ENCODE measurements around the gene SURF6.

- TF ChIP-seq CTCF (IDR thresholded peaks at IDR 0.05) (no peak), EP300 (IDR thresholded peaks at IDR 0.05) (no peak), POLR2AphosphoS5 (IDR thresholded peaks at IDR 0.05) (no peak), POLR2A (IDR thresholded peaks at IDR 0.05) (no peak)
These were observed 21.7 kb upstream of the SURF6 start for GRCh38 chr9:133357656-133358055.
